GM12878 (cell line): ENCODE results near the gene PIM2. TPM values are rescaled to one million over a fixed set of nuclear protein-coding genes. Genes with fewer than 3 reads are reported as not detected.

Experiments
- ATF7 ChIP-seq: fragments of 450-650 bp; IDR thresholded peaks from 2 replicates; pipeline ENCODE4 v1.6.1; 2016; ENCODE audit warnings: low read depth, mild to moderate bottlenecking
- CBFB ChIP-seq: IDR thresholded peaks from 2 replicates; pipeline ENCODE4 v1.6.1; 2016; ENCODE audit warnings: antibody characterized with exemption, low read depth
- CBX5 ChIP-seq: sonication (generic); IDR thresholded peaks from 2 replicates; pipeline ENCODE4 v1.6.1; 2016; ENCODE audit warnings: low read depth, moderate library complexity, mild to moderate bottlenecking, inconsistent platforms
- FOS ChIP-seq: IDR thresholded peaks from 3 replicates; pipeline ENCODE4 v1.6.1; 2011; ENCODE audit warnings: borderline replicate concordance; ENCODE audit not compliant: insufficient read length; ENCODE audit errors: extremely low read depth
- FOXK2 ChIP-seq: fragments of 450-650 bp; IDR thresholded peaks from 2 replicates; pipeline ENCODE4 v1.6.1; 2017; ENCODE audit warnings: mild to moderate bottlenecking, moderate library complexity
- GATAD2B ChIP-seq: fragments of 450-650 bp; conservative IDR thresholded peaks from 2 replicates; pipeline ENCODE4 v1.6.1; 2017; ENCODE audit warnings: low read depth, mild to moderate bottlenecking, moderate library complexity
- PAX5 ChIP-seq: IDR thresholded peaks from 2 replicates; pipeline ENCODE4 v1.6.1; 2011; ENCODE audit warnings: low read depth, low read length, borderline replicate concordance
- PAX8 ChIP-seq: fragments of 450-650 bp; IDR thresholded peaks from 2 replicates; pipeline ENCODE4 v1.6.1; 2017; ENCODE audit warnings: mild to moderate bottlenecking, moderate library complexity
- RCOR1 ChIP-seq: conservative IDR thresholded peaks from 2 replicates; pipeline ENCODE4 v1.6.1; 2012; ENCODE audit warnings: low read depth, low read length, improper control_type of control experiment
- RUNX3 ChIP-seq: IDR thresholded peaks from 2 replicates; pipeline ENCODE4 v1.6.1; 2012; ENCODE audit warnings: low read length, inconsistent platforms
- SRF ChIP-seq, 2 experiments: IDR thresholded peaks; 2 replicates each; pipeline ENCODE4 v1.6.1; 2011; ENCODE audit warnings: low read depth in 2 of 2, low read length in 2 of 2, mild to moderate bottlenecking in 1 of 2, moderate library complexity in 1 of 2
- TAF1 ChIP-seq: IDR thresholded peaks from 2 replicates; pipeline ENCODE4 v1.6.1; 2011; ENCODE audit warnings: mild to moderate bottlenecking, low read depth, low read length, borderline replicate concordance
- TCF12 ChIP-seq: IDR thresholded peaks from 2 replicates; pipeline ENCODE4 v1.6.1; 2011; ENCODE audit warnings: low read depth, mild to moderate bottlenecking, low read length
- polyA plus RNA-seq, 11 experiments: library from polyadenylated mRNA; depleted of rRNA in 4 of 11; unstranded in 6 of 11; stranded (reverse) in 5 of 11; fragments of >200 nt; fragmentation: Nextera tagmentation in 4 of 11; fragmentation: Illumina TruSeq in 1 of 11; extraction: Ambion mirVana in 4 of 11; extraction: Trizol in 1 of 11; gene quantifications; 1 replicate in 1 of 11; 2 replicates in 10 of 11; pipeline versions ENCODE4 v1.2.1 to v1.2.3, GENCODE V29; 2011 to 2016; ENCODE audit warnings: inconsistent platforms in 2 of 11, missing spikeins in 2 of 11, low read depth in 1 of 11
- total RNA-seq, 4 experiments: library from RNA; depleted of rRNA in 3 of 4; stranded (reverse); fragments of >200 nt in 3 of 4; fragmentation: Illumina TruSeq in 1 of 4; extraction: Trizol in 1 of 4; gene quantifications; 2 replicates each; pipeline versions ENCODE4 v1.2.1 to v1.2.3, GENCODE V29; 2013 to 2021
- TF ChIP-seq, protein P1 (sequence below): IDR thresholded peaks from 2 replicates; pipeline ENCODE4 v1.6.1; 2011; ENCODE audit warnings: borderline replicate concordance, low read depth, mild to moderate bottlenecking, moderate library complexity, low read length; ENCODE audit not compliant: insufficient read depth, poor library complexity, severe bottlenecking
- TF ChIP-seq, protein P2 (sequence below): IDR thresholded peaks from 2 replicates; pipeline ENCODE4 v1.6.1; 2012; ENCODE audit warnings: low read depth, low read length, improper control_type of control experiment
- TF ChIP-seq, protein P3 (sequence below): fragments of 450-650 bp; IDR thresholded peaks from 2 replicates; pipeline ENCODE4 v1.6.1; 2017; ENCODE audit warnings: mild to moderate bottlenecking, moderate library complexity
- TF ChIP-seq, protein P4 (sequence below): fragments of 450-650 bp; formaldehyde crosslinking; IDR thresholded peaks from 2 replicates; pipeline ENCODE4 v1.5.0; 2022; ENCODE audit warnings: mild to moderate bottlenecking, missing genetic modification characterization

The PIM2 gene
- total and polyA plus RNA-seq, 10 of the 15 experiments (the other 5 are each of a cell fraction or from before 2014, with no cell fraction given), result 19.2 to 96.8 (median 32.3) TPM

DNA sequence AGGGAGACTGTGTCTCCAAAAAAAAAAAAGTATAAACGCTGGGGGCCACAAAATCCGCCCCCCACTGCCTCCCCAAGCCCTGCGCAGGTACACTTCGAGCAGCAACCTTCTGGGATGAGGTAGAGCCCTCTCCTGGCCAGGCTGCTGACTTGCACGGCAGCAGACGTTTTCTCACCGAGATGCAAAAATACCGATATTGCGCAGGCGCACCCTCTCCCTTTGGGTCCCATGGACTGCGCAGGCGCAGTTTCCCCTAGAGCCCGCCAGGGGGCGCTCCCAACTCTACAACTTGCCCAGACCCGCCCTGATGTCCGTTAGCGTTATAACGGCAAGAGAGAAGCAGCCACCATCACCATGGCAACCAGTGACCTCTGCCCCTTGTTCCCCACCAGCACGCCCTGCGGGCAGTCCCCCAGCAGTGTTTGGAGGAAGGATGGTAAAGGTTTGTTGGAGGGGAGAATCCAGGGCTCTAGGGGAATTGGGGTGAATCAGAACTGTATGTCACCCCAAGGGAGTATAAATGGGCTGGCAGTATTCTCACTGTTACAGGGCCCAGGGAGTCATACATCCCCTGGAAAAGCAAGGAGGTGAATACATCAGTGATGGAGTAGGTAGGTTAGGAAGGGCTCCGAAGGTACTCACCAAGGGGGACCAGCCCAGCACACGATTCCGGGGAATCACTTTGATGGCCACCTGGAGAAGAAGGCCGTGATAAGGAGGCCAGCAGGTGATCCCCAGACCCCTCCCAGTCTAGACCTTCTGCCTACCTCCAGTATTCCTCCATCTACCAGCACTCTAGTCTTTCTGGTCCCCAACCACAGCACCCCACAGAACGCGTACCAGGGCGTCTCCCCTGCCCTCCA is 1.5 kb downstream of the PIM2 start (continued):
- no peak for TF ChIP-seq CBFB
- 0 out of 4 replicates have a peak, but pooled peaks of 1 of the 2 experiments have one; percentile 15 for TF ChIP-seq SRF (IDR thresholded peaks at IDR 0.05; ENCODE audit: low read depth in 2 of 2, low read length in 2 of 2)
- TF ChIP-seq PAX8, result no peak
- TF ChIP-seq FOS, result no peak
- TF ChIP-seq GATAD2B, result no peak
- TF ChIP-seq, protein P1, sequence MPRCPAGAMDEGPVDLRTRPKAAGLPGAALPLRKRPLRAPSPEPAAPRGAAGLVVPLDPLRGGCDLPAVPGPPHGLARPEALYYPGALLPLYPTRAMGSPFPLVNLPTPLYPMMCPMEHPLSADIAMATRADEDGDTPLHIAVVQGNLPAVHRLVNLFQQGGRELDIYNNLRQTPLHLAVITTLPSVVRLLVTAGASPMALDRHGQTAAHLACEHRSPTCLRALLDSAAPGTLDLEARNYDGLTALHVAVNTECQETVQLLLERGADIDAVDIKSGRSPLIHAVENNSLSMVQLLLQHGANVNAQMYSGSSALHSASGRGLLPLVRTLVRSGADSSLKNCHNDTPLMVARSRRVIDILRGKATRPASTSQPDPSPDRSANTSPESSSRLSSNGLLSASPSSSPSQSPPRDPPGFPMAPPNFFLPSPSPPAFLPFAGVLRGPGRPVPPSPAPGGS, result no peak
- TF ChIP-seq TAF1, result 0 out of 2 replicates have a peak, but pooled peaks have one; percentile 38
- TF ChIP-seq, protein P2, sequence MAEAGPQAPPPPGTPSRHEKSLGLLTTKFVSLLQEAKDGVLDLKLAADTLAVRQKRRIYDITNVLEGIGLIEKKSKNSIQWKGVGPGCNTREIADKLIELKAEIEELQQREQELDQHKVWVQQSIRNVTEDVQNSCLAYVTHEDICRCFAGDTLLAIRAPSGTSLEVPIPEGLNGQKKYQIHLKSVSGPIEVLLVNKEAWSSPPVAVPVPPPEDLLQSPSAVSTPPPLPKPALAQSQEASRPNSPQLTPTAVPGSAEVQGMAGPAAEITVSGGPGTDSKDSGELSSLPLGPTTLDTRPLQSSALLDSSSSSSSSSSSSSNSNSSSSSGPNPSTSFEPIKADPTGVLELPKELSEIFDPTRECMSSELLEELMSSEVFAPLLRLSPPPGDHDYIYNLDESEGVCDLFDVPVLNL, result no peak
- TF ChIP-seq, protein P3, sequence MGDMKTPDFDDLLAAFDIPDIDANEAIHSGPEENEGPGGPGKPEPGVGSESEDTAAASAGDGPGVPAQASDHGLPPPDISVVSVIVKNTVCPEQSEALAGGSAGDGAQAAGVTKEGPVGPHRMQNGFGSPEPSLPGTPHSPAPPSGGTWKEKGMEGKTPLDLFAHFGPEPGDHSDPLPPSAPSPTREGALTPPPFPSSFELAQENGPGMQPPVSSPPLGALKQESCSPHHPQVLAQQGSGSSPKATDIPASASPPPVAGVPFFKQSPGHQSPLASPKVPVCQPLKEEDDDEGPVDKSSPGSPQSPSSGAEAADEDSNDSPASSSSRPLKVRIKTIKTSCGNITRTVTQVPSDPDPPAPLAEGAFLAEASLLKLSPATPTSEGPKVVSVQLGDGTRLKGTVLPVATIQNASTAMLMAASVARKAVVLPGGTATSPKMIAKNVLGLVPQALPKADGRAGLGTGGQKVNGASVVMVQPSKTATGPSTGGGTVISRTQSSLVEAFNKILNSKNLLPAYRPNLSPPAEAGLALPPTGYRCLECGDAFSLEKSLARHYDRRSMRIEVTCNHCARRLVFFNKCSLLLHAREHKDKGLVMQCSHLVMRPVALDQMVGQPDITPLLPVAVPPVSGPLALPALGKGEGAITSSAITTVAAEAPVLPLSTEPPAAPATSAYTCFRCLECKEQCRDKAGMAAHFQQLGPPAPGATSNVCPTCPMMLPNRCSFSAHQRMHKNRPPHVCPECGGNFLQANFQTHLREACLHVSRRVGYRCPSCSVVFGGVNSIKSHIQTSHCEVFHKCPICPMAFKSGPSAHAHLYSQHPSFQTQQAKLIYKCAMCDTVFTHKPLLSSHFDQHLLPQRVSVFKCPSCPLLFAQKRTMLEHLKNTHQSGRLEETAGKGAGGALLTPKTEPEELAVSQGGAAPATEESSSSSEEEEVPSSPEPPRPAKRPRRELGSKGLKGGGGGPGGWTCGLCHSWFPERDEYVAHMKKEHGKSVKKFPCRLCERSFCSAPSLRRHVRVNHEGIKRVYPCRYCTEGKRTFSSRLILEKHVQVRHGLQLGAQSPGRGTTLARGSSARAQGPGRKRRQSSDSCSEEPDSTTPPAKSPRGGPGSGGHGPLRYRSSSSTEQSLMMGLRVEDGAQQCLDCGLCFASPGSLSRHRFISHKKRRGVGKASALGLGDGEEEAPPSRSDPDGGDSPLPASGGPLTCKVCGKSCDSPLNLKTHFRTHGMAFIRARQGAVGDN, result peak; percentile 73; the same call in 1 of the 2 replicates
- TF ChIP-seq RUNX3, result no peak
- no peak for TF ChIP-seq CBX5
- TF ChIP-seq PAX5, result 0 out of 2 replicates have a peak, but pooled peaks have one; percentile 11
- no peak for TF ChIP-seq TCF12
- TF ChIP-seq ATF7, result no peak
- no peak for TF ChIP-seq FOXK2
- TF ChIP-seq RCOR1, result no peak
- TF ChIP-seq, protein P4, sequence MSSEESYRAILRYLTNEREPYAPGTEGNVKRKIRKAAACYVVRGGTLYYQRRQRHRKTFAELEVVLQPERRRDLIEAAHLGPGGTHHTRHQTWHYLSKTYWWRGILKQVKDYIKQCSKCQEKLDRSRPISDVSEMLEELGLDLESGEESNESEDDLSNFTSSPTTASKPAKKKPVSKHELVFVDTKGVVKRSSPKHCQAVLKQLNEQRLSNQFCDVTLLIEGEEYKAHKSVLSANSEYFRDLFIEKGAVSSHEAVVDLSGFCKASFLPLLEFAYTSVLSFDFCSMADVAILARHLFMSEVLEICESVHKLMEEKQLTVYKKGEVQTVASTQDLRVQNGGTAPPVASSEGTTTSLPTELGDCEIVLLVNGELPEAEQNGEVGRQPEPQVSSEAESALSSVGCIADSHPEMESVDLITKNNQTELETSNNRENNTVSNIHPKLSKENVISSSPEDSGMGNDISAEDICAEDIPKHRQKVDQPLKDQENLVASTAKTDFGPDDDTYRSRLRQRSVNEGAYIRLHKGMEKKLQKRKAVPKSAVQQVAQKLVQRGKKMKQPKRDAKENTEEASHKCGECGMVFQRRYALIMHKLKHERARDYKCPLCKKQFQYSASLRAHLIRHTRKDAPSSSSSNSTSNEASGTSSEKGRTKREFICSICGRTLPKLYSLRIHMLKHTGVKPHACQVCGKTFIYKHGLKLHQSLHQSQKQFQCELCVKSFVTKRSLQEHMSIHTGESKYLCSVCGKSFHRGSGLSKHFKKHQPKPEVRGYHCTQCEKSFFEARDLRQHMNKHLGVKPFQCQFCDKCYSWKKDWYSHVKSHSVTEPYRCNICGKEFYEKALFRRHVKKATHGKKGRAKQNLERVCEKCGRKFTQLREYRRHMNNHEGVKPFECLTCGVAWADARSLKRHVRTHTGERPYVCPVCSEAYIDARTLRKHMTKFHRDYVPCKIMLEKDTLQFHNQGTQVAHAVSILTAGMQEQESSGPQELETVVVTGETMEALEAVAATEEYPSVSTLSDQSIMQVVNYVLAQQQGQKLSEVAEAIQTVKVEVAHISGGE (CRISPR knock-in tag), result no peak
